Breast epithelium (tissue), 3 donors: Measurements from ENCODE around the gene EPHB3.

Experiments
- CTCF ChIP-seq, 3 donors: fragments of 450-650 bp; IDR thresholded peaks; one replicate each; pipeline ENCODE4 v1.5.1; 2016 to 2017; ENCODE audit warnings: antibody characterized with exemption in 3 of 3, mild to moderate bottlenecking in 3 of 3, moderate library complexity in 3 of 3
- POLR2A ChIP-seq: fragments of 450-650 bp; IDR thresholded peaks from one replicate; pipeline ENCODE4 v1.6.1; 2016; ENCODE audit warnings: antibody characterized with exemption, mild to moderate bottlenecking, moderate library complexity

- no peak for TF ChIP-seq CTCF (IDR thresholded peaks at IDR 0.05)
- no peak for TF ChIP-seq POLR2A
These were observed 22.2 kb downstream of the EPHB3 start for GRCh38 chr3:184583578-184584451.
